Measurements from ENCODE around the gene CNTNAP2.
"Not testable (repeated sequence)": the region's sequence is repeated elsewhere in the genome, so short reads cannot be mapped to it uniquely, and the experiment has no call there.

CNTNAP2 gene

DNA sequence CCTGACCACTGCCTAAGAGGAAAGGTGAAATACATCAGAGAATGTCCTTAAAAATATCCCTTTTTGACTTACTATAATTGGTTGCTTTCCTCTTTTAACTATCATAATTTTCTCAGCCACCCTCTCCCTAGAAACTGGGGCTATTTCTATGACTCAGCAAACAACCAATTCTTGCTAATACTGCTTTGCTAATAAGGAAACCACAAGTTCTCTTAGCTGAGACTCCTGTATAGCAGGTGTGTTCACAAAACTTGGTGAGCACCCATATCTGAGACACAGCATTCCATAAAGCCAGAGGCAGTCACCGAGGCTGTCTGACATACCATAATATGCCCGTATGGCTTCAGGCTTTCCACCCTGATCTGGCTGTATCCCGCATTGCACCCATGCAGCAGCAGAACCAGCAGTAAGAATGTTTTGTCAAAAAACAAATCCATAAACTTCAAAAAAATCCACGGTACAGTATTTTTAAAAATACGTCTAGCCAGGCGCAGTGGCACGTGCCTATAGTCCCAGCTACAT is 2282.3 kb downstream of the CNTNAP2 start:
- ATAC-seq, result no peak
- no peak for DNase-seq

DNA sequence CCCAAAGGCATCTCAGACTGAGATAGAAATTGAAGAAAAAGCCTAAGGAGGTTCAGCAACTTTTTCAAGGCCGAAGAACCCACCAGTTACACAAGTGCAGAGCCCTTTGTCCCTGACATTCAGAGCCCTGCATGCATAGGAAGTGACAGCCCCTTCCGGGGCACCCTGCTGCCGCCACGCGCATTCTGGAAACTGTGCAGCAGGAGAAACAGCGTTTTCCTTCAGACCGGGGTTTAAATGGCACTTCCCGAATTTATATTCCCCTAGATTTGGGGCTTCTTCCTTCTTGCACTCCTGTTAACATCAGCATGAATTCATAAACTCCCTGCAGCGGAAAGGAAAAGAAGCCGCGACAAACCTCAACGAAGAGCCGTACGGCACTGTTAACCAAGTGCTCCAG is 2283.5 kb downstream of the CNTNAP2 start:
- ATAC-seq (no peak), DNase-seq (no peak)

DNA sequence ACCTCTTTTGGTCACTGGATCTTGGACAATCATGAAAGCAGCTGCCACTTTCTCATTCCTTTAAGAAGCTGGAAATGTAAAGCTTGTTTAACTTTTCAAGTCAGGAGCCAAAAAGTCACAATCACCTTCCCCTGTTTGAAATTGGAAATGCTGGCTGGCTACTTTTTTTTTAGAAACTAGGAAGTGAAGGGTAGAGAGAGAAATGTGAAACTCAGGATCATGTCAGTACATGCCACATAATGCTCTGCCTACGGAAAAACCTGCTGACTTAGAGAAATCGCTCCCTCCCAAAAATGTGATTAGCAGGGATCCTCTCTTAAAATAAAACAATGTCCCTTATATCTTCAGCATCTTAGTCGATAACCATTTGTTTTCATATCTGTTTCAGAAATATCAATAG is 2285.6 kb downstream of the CNTNAP2 start:
- ATAC-seq (no peak), DNase-seq (no peak)

DNA sequence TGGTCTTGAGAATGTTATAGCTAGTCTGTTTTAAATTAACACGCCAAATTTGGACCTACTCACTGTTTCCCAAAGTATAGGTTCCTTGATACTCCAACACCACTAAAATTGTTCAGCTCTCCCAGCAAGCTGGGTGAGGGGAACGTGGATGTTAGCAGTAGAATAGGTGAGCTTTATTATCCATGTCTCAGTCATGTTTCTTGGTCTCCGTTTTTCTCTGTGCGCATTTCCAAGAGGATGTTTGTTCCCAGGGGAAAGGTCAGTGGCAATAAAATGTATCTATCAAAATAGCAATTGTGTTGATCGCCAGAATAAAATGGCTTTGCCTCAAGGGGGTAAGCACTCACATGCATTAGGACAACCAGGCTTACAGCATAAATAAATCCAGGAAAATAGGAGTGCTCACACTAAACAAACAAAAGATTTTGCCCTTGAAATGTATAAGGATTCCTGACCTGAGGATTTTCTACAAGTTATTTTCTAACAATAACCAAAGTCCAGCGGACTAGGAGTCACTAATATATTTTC is 2286.9 kb downstream of the CNTNAP2 start:
- ATAC-seq, result no peak
- DNase-seq, result no peak

DNA sequence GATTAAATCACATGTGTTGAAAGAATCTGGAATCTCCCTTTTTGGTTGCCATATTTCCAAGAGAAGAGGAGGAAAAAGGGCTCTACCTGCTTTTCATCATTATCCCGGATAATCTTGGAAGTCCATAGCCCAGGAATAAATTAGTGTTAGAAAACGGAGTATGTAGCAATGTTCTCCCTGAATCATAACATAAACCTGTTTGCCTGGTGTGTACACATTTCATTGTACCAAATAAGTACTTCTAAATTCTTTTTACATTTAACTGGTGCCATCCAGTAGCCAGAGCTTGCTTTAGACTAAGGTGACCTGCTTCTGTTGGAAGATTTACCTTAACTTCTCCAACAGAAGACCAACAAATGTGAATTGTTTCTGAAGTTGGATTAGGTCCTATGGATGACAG is 2291.7 kb downstream of the CNTNAP2 start:
- ATAC-seq (no peak), DNase-seq (no peak)

DNA sequence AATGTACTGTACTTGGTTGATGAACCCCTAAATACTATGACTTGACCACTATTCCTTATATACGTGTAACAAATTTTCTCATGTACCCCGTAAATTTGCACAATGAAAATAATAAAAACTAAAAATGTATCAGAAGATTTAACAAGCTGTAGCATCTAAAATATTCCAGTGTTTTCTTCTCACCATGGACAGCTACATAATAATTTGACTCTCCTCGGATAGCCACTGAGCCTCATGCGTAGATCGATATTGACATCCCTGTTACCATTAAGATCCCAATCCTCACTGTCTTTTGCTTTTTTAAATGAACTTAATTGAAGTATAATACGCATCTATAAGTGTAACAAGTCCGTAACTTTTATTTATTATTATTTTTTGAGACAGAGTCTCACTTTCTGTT is 2294.3 kb downstream of the CNTNAP2 start:
- DNase-seq, result no peak
- ATAC-seq, result no peak

DNA sequence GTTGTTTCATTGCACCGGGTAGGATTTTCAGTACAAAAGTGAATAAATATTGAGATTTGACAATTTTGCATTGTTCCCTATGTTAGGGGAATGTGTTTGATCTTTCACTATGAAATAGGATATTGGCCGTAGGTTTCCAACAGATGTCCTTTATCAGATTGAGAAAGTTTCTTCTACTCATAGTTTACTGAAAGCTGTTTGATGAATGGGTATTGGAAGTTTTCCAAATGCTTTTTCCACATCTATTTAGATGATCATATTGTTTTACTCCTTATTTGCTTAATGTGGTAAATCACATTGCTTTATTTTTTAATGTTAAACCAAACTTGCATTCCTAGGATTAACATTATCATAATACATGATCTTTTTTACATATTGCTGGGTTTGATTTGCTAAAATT is 2296.1 kb downstream of the CNTNAP2 start:
- DNase-seq, result no peak
- no peak for ATAC-seq

DNA sequence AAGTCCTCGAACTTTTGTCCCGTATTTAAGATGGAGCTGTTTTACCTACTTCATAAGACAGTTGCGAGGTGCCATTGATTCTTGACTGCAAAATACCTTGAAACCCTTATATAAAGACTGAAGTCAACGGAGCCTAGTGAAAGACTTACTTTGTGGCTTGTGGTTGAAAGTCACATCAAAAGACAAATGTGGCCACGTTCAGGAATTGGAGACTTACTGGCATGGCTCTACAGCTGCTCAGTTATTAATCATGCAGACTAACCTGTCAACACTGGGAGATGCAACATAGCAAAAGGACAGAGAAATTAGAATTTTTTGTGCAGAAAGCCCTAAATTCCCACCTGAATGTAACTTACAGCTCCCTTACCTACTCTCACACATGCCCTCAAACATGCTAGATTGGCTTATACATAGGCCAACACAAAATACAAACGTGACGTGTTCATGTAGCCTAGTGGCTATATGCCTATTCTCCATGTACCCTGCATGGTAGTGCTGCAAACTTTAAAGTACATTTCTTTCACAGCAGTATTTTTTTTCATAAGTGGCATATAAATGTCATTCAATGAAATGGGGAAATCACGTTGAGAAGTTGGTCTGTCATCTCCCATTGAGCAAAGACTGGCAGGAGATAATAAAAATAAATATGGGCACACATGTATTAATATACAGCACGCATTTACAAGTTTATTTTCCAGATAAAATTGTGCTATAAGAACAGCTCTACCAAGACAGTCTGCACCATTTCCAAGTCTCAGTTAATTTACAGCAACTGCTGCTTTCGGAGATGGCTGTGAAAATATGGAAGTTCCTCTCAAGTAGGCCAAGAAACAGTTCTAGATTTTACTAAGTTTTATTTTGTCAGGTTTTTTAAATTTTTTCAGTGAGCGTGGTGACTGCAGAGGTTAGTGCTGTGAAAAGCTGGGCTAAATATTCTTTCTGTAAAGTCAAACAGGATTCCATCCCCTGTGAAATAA is 2303.5 kb downstream of the CNTNAP2 start:
- ATAC-seq, result no peak
- DNase-seq, result no peak

DNA sequence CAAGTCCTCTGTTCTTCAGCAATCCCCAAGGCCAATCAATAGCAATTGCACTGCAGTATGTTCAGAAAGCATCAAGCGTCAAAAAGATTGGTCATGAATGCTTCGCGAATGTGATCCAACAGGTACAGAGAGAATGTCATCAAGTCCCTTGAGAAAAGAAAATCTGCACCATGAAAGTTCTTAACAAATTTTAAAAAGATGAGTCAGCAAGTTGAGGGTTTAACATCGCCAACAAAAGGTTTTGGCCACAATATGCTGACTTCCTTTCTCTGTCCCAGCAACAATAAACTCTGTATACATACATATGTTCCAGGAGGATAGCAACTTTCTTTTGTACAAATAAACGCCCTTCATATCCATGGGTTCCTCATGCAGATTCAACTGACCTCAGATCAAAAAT is 2305.4 kb downstream of the CNTNAP2 start:
- ATAC-seq, result no peak
- no peak for DNase-seq

DNA sequence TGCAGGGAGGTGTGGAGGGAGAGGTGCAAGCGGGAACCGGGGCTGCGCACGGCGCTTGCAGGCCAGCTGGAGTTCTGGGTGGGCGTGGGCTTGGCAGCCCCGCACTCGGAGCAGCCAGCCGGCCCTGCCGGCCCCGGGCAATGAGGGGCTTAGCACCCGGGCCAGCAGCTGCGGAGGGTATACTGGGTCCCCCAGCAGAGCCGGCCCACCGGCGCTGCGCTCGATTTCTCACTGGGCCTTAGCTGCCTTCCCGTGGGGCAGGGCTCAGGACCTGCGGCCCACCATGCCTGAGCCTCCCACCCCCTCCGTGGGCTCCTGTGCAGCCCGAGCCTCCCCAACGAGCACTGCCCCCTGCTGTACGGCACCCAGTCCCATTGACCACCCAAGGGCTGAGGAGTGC is 2309.8 kb downstream of the CNTNAP2 start:
- ATAC-seq, DNase-seq: not testable (repeated sequence)

DNA sequence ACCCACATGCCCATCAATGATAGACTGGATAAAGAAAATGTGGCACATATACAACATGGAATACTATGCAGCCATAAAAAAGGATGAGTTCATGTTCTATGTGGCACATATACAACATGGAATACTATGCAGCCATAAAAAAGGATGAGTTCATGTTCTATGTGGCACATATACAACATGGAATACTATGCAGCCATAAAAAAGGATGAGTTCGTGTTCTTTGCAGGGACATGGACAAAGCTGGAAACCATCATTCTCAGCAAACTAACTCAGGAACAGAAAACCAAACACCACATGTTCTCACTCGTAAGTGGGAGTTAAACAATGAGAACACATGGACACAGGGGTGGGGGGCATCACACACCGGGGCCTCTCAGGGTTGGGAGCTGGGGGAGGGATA is 2314.1 kb downstream of the CNTNAP2 start:
- ATAC-seq, DNase-seq: not testable (repeated sequence)

DNA sequence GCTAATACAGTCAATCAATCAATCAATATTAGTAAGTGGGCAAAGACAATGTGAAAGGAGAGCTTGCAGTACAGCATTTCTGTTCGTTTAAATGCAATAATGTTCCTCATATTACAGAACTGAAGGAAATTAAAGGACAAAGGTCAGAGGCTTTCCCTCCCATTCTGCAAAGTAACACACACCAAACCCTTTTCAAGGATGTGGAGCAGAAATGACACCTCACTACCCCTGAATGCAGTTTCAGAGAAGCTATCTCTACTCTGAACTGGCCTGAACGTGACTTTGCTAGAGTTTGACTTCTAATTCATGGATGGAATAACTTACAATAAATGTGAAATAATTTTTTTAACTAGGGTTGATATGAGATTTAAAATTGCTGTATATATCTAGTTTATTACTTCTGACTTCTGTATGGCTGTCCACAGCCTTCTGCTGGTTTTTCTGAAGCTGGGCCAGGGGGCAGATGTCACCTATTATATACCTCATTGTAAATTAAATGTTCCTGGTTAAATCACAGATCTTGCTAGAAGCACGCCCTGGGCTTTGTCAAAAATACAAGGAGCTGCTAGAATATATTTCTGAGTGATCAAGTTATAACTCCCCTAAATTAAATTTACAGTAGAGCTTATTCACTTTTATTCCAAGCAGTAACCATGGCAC is 2317.1 kb downstream of the CNTNAP2 start:
- ATAC-seq (no peak), DNase-seq (no peak)

DNA sequence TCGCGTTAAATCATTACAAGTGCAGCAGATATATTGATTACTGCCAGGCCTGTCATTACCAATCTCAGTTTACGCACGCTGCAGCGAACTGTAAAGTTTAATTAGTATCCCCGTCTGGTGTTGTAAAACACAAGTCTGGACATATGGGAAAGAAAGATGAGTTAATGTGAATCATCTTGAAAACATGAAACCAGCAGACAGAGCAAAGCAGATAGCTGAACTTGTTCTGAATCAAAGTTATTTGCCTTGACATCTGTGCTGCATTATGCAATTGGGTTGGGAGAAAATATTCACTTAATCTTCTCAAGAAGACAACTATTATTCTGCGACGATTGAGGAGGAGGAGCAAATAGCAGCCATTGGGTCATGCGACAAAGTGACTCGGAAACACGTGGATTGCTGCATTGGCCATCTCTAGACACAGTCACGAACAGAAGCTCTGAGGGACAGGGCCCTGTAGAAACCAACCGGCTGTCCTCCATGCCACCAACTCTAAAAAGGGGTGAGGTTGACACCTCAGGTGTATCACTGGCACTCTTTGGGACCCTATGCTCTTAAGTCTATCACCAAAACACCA is 2317.7 kb downstream of the CNTNAP2 start:
- ATAC-seq, result no peak
- DNase-seq, result no peak

DNA sequence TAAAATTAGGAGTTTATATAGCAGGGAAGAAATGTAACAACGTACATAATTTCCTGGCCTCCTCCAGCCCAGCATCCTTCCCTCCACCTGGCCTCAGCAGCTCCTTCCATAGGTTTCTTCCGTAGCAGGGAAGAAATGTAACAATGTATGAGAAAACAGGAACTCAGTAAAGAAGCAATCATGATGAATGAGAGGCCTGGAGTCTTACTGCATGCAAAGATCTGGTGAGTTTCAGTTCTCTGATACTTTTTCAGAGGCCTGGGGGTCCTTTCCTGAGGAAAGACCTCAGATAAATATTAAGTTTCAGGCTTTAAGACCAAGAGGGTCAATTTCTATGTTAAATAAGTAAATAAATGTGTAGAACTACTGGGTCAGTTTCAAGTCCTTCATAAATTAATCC is 2318.3 kb downstream of the CNTNAP2 start:
- DNase-seq (no peak), ATAC-seq (no peak)

DNA sequence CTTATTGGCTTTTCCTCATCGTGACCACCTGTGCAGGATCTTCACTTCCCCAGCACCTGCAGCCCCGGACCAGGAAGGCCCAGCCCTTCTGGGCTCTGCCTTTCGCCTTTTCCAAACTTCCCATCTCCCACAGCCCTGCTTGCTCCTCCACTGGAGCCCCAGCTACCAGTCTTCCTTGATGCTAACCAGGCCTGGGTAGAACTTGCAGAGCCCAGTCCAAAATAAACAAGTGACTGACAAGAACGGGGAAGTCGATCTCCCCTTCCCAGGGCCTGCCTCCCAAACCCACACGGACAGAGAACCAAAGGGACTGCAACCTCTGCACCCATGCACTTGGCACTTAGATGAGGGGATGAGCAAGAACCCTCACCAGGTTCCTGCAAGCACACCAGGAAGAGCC is 2319.1 kb downstream of the CNTNAP2 start:
- DNase-seq, result no peak
- no peak for ATAC-seq

DNA sequence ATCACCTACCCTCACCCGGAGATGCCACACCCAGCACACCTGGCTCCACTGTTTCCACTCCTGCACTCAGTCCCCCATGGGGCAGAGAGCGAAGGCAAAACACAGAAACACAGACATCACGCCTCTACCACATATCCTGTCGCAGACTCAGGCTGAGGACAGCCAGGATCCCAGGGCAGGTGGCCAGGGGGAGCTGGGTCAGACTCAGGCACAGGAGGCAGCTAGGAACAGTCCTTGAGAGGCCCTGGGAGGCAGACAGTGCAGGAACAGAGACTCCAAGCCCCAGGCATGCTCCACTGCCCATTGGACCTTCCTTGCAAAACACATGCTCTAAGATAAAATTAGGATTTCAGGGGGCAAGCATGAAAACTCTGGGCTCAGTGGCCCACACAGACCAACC is 2319.5 kb downstream of the CNTNAP2 start:
- DNase-seq (no peak), ATAC-seq (no peak)

DNA sequence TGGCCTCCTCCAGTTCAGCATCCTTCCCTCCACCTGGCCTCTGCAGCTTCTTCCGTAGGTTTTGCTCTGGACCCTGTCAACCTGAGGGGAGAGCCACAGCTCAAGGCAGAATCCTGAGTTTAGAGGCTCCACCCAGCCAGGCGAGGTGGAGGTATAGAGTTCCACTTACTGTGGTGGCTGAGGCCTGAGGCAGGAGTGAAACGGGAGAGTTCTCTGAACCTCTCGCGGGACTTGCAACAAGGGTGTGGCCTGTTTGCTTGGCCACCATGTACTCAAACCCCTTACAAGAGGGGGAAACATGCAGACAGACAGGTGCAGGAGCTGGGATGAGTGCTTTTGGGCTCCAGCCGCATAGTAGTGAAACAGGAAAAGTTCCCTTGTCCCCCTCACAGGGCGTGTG is 2320.0 kb downstream of the CNTNAP2 start:
- no peak for DNase-seq
- no peak for ATAC-seq

DNA sequence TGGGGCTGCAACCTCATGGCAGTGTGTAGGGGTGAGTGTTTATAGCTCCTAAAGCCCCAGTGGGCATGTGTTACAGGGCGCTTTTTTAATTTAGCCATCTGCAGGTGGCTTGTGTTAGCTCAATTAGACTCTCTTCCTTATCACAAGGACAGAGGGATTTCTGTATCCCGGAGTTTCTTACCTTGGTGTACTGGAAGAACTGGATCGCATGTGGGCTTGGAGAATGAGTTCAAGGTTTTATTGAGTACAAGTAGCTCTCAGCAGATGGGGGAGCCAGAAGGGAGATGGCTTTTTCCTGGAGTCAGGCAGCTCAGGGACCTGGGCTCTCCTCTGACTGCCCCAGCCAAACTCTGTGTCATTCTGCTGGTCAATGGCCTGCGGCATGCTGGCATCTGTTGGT is 2320.4 kb downstream of the CNTNAP2 start:
- ATAC-seq (no peak), DNase-seq (no peak)

DNA sequence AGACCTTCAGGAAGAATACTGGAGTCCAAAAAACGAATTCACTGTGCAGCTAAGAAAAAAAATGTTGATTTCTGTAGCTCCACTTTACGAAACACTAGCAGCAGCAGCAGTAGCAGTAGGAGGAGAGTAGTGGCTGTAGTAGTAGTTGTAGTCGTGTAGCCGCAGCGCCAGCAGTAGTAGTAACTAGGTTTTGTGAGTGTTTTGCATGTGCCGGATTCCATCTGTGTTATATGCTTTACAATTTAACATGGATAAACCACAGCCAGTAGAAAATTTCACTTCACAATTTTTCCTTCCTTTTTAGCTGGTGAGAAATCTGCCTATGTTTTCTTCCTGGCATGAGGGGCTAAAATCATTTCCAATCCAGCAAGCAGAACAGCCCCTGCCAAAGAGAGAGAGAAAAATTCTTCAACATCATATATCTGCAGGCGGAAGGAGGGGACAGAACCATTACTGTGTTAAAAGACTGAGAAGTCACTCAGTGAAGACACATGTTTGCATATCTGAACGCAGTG is 2325.6 kb downstream of the CNTNAP2 start:
- ATAC-seq (no peak), DNase-seq (no peak)

DNA sequence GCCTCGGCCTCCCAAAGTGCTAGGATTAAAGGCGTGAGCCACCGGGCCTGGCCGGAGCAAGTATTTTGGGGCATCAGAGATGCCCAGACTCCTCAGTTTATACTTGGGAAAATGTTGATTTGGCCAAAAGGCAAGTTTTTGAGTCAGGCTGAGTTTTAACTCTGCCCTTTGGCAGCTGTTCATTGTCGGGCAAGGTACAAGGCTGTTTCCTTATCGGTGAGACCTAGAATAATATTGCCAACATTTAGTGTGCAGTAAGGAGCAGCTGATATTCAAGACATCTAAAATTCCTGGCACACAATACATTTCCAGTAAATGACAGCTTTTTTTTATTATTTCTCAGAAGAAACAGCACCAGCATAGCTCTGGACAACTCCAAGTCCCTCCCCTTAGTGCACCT is 2326.3 kb downstream of the CNTNAP2 start:
- DNase-seq (no peak), ATAC-seq (no peak)

DNA sequence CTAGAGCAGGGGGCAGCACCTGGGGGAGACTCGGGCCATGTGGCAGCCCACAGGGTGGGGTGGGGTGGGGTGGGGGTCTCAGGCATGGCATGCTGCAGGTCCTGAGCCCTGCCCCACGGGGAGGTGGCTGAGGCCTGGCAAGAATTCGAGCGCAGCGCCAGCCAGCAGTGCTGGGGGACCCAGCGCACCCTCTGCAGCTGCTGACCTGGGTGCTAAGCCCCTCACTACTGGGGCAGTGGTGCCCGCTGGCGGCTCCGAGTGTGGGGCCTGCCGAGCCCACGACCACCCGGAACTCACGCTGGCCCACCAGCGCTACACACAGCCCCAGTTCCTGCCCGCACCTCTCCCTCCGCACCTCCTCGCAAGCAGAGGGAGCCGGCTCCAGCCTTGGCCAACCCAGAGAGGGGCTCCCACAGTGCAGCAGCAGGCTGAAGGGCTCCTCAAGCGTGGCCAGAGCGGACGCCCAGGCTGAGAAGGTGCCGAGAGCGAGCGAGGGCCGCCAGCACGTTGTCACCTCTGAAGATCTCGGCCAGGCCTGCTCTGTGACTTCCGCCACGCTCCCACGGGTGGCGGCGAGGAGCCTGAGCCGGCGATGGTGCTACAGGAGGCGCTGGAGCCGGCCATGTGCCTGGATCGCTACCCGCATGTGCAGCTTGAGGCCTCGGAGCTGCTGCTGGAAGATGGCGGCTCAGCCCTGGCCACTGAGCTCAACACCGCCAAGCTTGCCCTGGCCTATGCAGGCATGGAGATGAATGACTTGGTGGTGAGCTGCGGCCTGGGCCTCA is 2328.9 kb downstream of the CNTNAP2 start:
- ATAC-seq (no peak), DNase-seq (no peak)
